Type B pancreatic cell (in vitro differentiated cells): Measurements from ENCODE around the gene PGK2. TPM values are rescaled to one million over a fixed set of nuclear protein-coding genes. Genes with fewer than 3 reads are reported as not detected.

Experiments used
- DNase-seq: peaks from one replicate; pipeline ENCODE4 v3.0.0; 2021; ENCODE audit warnings: mixed read lengths; ENCODE audit not compliant: unreplicated experiment; ENCODE audit errors: extremely low spot score
- H3K27ac Mint-ChIP-seq: 2 replicates; pipeline ENCODE4 v1.8.0; 2021; ENCODE audit warnings: mild to moderate bottlenecking, mixed read lengths
- H3K27me3 Mint-ChIP-seq: 2 replicates; pipeline ENCODE4 v1.8.0; 2021; ENCODE audit warnings: mixed read lengths
- H3K36me3 Mint-ChIP-seq: 2 replicates; pipeline ENCODE4 v1.8.0; 2021; ENCODE audit warnings: mixed read lengths
- H3K4me1 Mint-ChIP-seq: one replicate; pipeline ENCODE4 v1.8.0; 2021; ENCODE audit warnings: mixed read lengths; ENCODE audit not compliant: unreplicated experiment
- H3K4me3 Mint-ChIP-seq: 2 replicates; pipeline ENCODE4 v1.8.0; 2021; ENCODE audit warnings: mild to moderate bottlenecking, mixed read lengths
- H3K9me3 Mint-ChIP-seq: 2 replicates; pipeline ENCODE4 v1.8.0; 2021; ENCODE audit warnings: mixed read lengths
- total RNA-seq: library from RNA; stranded (reverse); gene quantifications from 2 replicates; pipeline ENCODE4 v1.2.1, GENCODE V29; 2021; ENCODE audit warnings: low replicate concordance
- TF ChIP-seq, protein P1 (sequence below): fragments of 200-600 bp; sonication (generic); conservative IDR thresholded peaks from 2 replicates; pipeline ENCODE4 v1.5.0; 2021; ENCODE audit warnings: antibody characterized with exemption, mild to moderate bottlenecking

Gene PGK2
- total RNA-seq, 1 donor from 2014 or later, result not detected

DNA sequence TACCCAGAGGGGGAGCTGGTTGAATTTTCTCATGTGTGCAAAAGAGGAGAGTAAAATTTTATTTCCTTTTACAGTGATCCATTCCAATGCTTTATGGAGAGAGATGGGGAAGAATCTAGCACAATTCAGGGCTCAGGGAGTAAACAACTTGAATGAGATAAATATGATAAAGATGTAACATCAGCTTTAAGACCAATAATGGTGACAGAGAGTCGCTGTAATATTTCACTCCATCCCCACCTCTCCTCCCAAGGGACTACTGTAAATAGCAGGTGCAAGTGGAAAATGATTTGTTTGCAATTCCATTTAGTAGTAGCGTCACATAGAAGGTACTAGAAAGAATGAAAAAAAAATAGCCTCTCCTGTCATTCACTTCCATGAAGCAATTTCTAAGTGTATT, 47.7 kb downstream of the PGK2 start:
- Mint-ChIP-seq H3K4me1 (peaks cover 8% of the 10 kb centered on the region), H3K4me3 (no peak overlapping the region), H3K36me3 (no peaks in the 10 kb centered on the region), H3K27ac (no peak overlapping the region), H3K9me3 (no peaks in the 10 kb centered on the region), H3K27me3 (no peaks in the 10 kb centered on the region)
- no peak for DNase-seq
- TF ChIP-seq, protein P1, sequence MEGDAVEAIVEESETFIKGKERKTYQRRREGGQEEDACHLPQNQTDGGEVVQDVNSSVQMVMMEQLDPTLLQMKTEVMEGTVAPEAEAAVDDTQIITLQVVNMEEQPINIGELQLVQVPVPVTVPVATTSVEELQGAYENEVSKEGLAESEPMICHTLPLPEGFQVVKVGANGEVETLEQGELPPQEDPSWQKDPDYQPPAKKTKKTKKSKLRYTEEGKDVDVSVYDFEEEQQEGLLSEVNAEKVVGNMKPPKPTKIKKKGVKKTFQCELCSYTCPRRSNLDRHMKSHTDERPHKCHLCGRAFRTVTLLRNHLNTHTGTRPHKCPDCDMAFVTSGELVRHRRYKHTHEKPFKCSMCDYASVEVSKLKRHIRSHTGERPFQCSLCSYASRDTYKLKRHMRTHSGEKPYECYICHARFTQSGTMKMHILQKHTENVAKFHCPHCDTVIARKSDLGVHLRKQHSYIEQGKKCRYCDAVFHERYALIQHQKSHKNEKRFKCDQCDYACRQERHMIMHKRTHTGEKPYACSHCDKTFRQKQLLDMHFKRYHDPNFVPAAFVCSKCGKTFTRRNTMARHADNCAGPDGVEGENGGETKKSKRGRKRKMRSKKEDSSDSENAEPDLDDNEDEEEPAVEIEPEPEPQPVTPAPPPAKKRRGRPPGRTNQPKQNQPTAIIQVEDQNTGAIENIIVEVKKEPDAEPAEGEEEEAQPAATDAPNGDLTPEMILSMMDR, result no peak

DNA sequence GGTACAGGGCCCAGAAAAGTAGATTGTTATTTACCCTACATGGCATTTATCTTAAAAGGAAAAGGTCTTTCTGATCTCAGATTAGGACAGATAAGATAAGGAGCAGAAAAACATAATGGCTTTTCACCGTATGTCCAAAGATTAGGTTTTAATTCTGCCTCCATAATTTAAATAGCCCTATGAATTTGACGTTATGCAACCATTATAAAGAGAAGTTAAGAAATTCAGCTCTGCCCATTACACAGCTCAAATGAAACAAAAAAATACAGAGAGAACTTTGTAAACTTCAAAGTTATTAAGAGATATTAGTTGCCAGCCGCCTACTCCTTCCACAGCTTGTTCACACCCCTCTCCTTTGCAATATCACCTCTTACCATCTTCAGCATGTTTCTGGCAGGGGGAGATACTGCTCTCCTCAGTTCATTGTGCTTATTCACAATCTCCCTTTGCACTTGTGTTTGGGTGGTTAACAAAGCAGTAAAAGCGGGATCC, 51.0 kb downstream of the PGK2 start:
- peaks cover 8% of the 10 kb centered on the region for H3K4me1 Mint-ChIP-seq
- no peak for DNase-seq
- H3K36me3 Mint-ChIP-seq, result no peaks in the 10 kb centered on the region
- no peak overlapping the region for H3K4me3 Mint-ChIP-seq
- no peaks in the 10 kb centered on the region for H3K27me3 Mint-ChIP-seq
- H3K9me3 Mint-ChIP-seq, result no peaks in the 10 kb centered on the region
- H3K27ac Mint-ChIP-seq, result no peak overlapping the region
- TF ChIP-seq, protein P1, result no peak

Other genes starting within 250 kb of the PGK2 start
- 9.5 and 19.2 TPM in 2 replicates for gene C6orf141, start 236.6 kb downstream of the PGK2 start, total RNA-seq
- not detected in 2 replicates for gene RHAG, start 150.4 kb downstream of the PGK2 start, total RNA-seq
- gene CRISP2, start 73.7 kb downstream of the PGK2 start, total RNA-seq, result 0.48 and 0.58 TPM in 2 replicates
- 57.4 and 120 TPM in 2 replicates for gene CRISP3, start 42.9 kb downstream of the PGK2 start, total RNA-seq
- gene CRISP1, start 79.2 kb upstream of the PGK2 start, total RNA-seq, result not detected in 2 replicates
- gene DEFB114, start 176.9 kb upstream of the PGK2 start, total RNA-seq, result not detected in 2 replicates
- gene DEFB113, start 182.3 kb upstream of the PGK2 start, total RNA-seq, result not detected in 2 replicates
- not detected in 2 replicates for gene DEFB110, start 234.7 kb upstream of the PGK2 start, total RNA-seq